KMS-11 (cell line): ENCODE measurements around the gene DYRK1B.
"Not testable (repeated sequence)": the region's sequence is repeated elsewhere in the genome, so short reads cannot be mapped to it uniquely, and the experiment has no call there.

ENCODE experiments used
- H2AFZ ChIP-seq: fragments of 200-600 bp; sonication (generic); 2 replicates; pipeline ENCODE4 v1.6.1; 2016; ENCODE audit warnings: antibody characterized with exemption, mixed run types, low read depth
- H3K27ac ChIP-seq: fragments of 200-600 bp; sonication (generic); 2 replicates; pipeline ENCODE4 v1.6.1; 2016; ENCODE audit warnings: mild to moderate bottlenecking, mixed run types
- H3K27me3 ChIP-seq: fragments of 200-600 bp; sonication (generic); 2 replicates; pipeline ENCODE4 v1.6.1; 2017; ENCODE audit warnings: mild to moderate bottlenecking, low read depth, mixed run types, moderate library complexity; ENCODE audit not compliant: insufficient read depth
- H3K36me3 ChIP-seq: fragments of 200-600 bp; sonication (generic); 2 replicates; pipeline ENCODE4 v1.6.1; 2017; ENCODE audit warnings: mild to moderate bottlenecking, mixed run types; ENCODE audit not compliant: insufficient read depth
- H3K4me1 ChIP-seq: fragments of 200-600 bp; sonication (generic); 2 replicates; pipeline ENCODE4 v1.6.1; 2016; ENCODE audit warnings: mild to moderate bottlenecking, low read depth, mixed run types; ENCODE audit not compliant: poor library complexity, severe bottlenecking
- H3K4me2 ChIP-seq: fragments of 200-600 bp; sonication (generic); 2 replicates; pipeline ENCODE4 v1.7.0; 2016; ENCODE audit warnings: mild to moderate bottlenecking, mixed run types
- H3K4me3 ChIP-seq: fragments of 200-600 bp; sonication (generic); IDR thresholded peaks from 2 replicates; pipeline ENCODE4 v1.6.1; 2017; ENCODE audit warnings: low read depth, low read length, mixed read lengths; ENCODE audit not compliant: insufficient read depth
- H3K79me2 ChIP-seq: fragments of 200-600 bp; sonication (generic); 2 replicates; pipeline ENCODE4 v1.6.1; 2016; ENCODE audit warnings: low read depth, mixed run types; ENCODE audit not compliant: insufficient read depth
- H3K9ac ChIP-seq: fragments of 200-600 bp; sonication (generic); 2 replicates; pipeline ENCODE4 v1.6.1; 2016; ENCODE audit warnings: mild to moderate bottlenecking, mixed run types
- H4K20me1 ChIP-seq: fragments of 200-600 bp; sonication (generic); 2 replicates; pipeline ENCODE4 v1.6.1; 2016; ENCODE audit warnings: mild to moderate bottlenecking, mixed run types; ENCODE audit not compliant: insufficient read depth
- CTCF ChIP-seq: fragments of 200-600 bp; sonication (generic); conservative IDR thresholded peaks from 2 replicates; pipeline ENCODE4 v1.6.1; 2017; ENCODE audit warnings: low read depth, mild to moderate bottlenecking, antibody characterized with exemption, low read length, moderate library complexity, mixed read lengths

The DYRK1B gene

GRCh38 chr19:39809368-39809767 lies 24.6 kb downstream of the DYRK1B start:
- Histone ChIP-seq H3K27me3 (no peaks in the 10 kb centered on the region), H3K9ac (no peak overlapping the region), H3K4me3 (no peak overlapping the region), H2AFZ (no peak overlapping the region), H3K36me3 (no peaks in the 10 kb centered on the region), H3K4me2 (no peak overlapping the region), H3K27ac (no peak overlapping the region), H3K4me1 (no peaks in the 10 kb centered on the region), H3K79me2 (no peaks in the 10 kb centered on the region), H4K20me1 (no peaks in the 10 kb centered on the region)
- TF ChIP-seq CTCF, result no peak

- not testable (repeated sequence) for H4K20me1 ChIP-seq, H3K9ac ChIP-seq, H2AFZ ChIP-seq, H3K4me3 ChIP-seq, H3K4me2 ChIP-seq, H3K27ac ChIP-seq, H3K79me2 ChIP-seq, H3K27me3 ChIP-seq, H3K4me1 ChIP-seq, H3K36me3 ChIP-seq
Observed at GRCh38 chr19:39808688-39809087, 25.3 kb downstream of the DYRK1B start.

GRCh38 chr19:39807846-39808364 lies 26.1 kb downstream of the DYRK1B start:
- H3K79me2 ChIP-seq, result no peaks in the 10 kb centered on the region
- H3K4me2 ChIP-seq, result no peak overlapping the region
- no peak overlapping the region for H3K9ac ChIP-seq
- TF ChIP-seq CTCF, result no peak
- no peaks in the 10 kb centered on the region for H3K4me1 ChIP-seq
- H3K36me3 ChIP-seq, result no peaks in the 10 kb centered on the region
- H3K27me3 ChIP-seq, result no peaks in the 10 kb centered on the region
- H4K20me1 ChIP-seq, result no peaks in the 10 kb centered on the region
- H3K4me3 ChIP-seq, result no peak overlapping the region
- H2AFZ ChIP-seq, result no peak overlapping the region
- no peak overlapping the region for H3K27ac ChIP-seq

- H3K9ac ChIP-seq, result no peak overlapping the region
- H3K27ac ChIP-seq, result no peak overlapping the region
- H3K27me3 ChIP-seq, result no peaks in the 10 kb centered on the region
- no peak overlapping the region for H2AFZ ChIP-seq
- H3K4me2 ChIP-seq, result no peak overlapping the region
- TF ChIP-seq CTCF, result no peak
- H4K20me1 ChIP-seq, result no peaks in the 10 kb centered on the region
- H3K79me2 ChIP-seq, result no peaks in the 10 kb centered on the region
- no peaks in the 10 kb centered on the region for H3K36me3 ChIP-seq
- no peak overlapping the region for H3K4me3 ChIP-seq
- no peaks in the 10 kb centered on the region for H3K4me1 ChIP-seq
Observed at GRCh38 chr19:39805104-39805503, 28.9 kb downstream of the DYRK1B start.

- no peak for TF ChIP-seq CTCF
- Histone ChIP-seq H4K20me1 (no peaks in the 10 kb centered on the region), H3K36me3 (no peaks in the 10 kb centered on the region), H3K4me3 (no peak overlapping the region), H3K27ac (no peak overlapping the region), H3K9ac (no peak overlapping the region), H3K4me1 (no peaks in the 10 kb centered on the region), H3K4me2 (no peak overlapping the region), H3K27me3 (no peaks in the 10 kb centered on the region), H2AFZ (no peak overlapping the region), H3K79me2 (no peaks in the 10 kb centered on the region)
Observed at GRCh38 chr19:39802958-39803357, 31.0 kb downstream of the DYRK1B start.
